GM12872 (cell line): ENCODE results near the gene XRCC1.

Experiments
- CTCF ChIP-seq: IDR thresholded peaks from 3 replicates; pipeline ENCODE4 v1.5.1; 2011; ENCODE audit warnings: low read depth, mild to moderate bottlenecking, low read length, moderate library complexity; ENCODE audit not compliant: insufficient read depth

XRCC1 gene

GRCh38 chr19:43501661-43502418 is 73.5 kb downstream of the XRCC1 start:
- TF ChIP-seq CTCF, result no peak

GRCh38 chr19:43499042-43499441 is 76.3 kb downstream of the XRCC1 start:
- TF ChIP-seq CTCF, result no peak

- TF ChIP-seq CTCF, result no peak
Observed at GRCh38 chr19:43498233-43498842, 77.0 kb downstream of the XRCC1 start.

- no peak for TF ChIP-seq CTCF
Observed at GRCh38 chr19:43496960-43497359, 78.4 kb downstream of the XRCC1 start.

- TF ChIP-seq CTCF, result no peak
Observed at GRCh38 chr19:43495082-43495481, 80.2 kb downstream of the XRCC1 start.
